Caco-2 (cell line): ENCODE measurements around the gene THY1. TPM values are rescaled to one million over a fixed set of nuclear protein-coding genes. Genes with fewer than 3 reads are reported as not detected.

ENCODE experiments used
- BruUV-seq: library from RNA; stranded (reverse); fragments of 400-500 nt; replicated peaks from 2 replicates; lab custom pipeline; 2021; lab: Mats Ljungman, UMichigan
- CTCF ChIA-PET: fragments of 300-600 bp; sonication (Branson Sonifier 250); formaldehyde crosslinking; loops from one replicate; lab custom pipeline; 2022; ENCODE audit warnings: antibody characterized with exemption; lab: Charles Lee
- POLR2A ChIA-PET: fragments of 300-600 bp; sonication (Branson Sonifier 250); formaldehyde crosslinking; loops from one replicate; lab custom pipeline; 2022; ENCODE audit warnings: antibody characterized with exemption; lab: Charles Lee
- DNase-seq, 2 experiments: peaks; one replicate each; pipeline versions ENCODE4 v3.0.0 to v3.0.0-alpha.2; 2020 to 2022
- H3K27me3 ChIP-seq: replicated peaks from 2 replicates; pipeline ENCODE4 v1.6.0; 2011; ENCODE audit warnings: low read length; ENCODE audit not compliant: control insufficient read depth, insufficient read depth
- H3K36me3 ChIP-seq: 2 replicates; pipeline ENCODE4 v1.5.1; 2011; ENCODE audit warnings: low read length; ENCODE audit not compliant: control insufficient read depth, insufficient read depth
- H3K4me1 ChIP-seq: fragments of 250-450 bp; sonication (Bioruptor Pico); 2 replicates; pipeline ENCODE4 v1.5.1; 2020; ENCODE audit warnings: mild to moderate bottlenecking
- H3K4me3 ChIP-seq: 2 replicates; pipeline ENCODE4 v1.5.1; 2011; ENCODE audit warnings: low read depth, mild to moderate bottlenecking, control low read depth, low read length
- H3K9me3 ChIP-seq: fragments of 250-450 bp; sonication (Bioruptor Pico); 2 replicates; pipeline ENCODE4 v1.5.1; 2020; ENCODE audit warnings: mild to moderate bottlenecking, moderate library complexity
- H3K27ac Mint-ChIP-seq: one replicate; pipeline ENCODE4 v1.8.0; 2022; ENCODE audit warnings: mixed read lengths; ENCODE audit not compliant: unreplicated experiment
- H3K27me3 Mint-ChIP-seq: one replicate; pipeline ENCODE4 v1.8.0; 2022; ENCODE audit warnings: mixed read lengths; ENCODE audit not compliant: insufficient read depth, unreplicated experiment
- H3K36me3 Mint-ChIP-seq: one replicate; pipeline ENCODE4 v1.8.0; 2022; ENCODE audit warnings: mild to moderate bottlenecking, mixed read lengths; ENCODE audit not compliant: insufficient read depth, unreplicated experiment
- H3K4me1 Mint-ChIP-seq: one replicate; pipeline ENCODE4 v1.8.0; 2022; ENCODE audit warnings: low read depth, mixed read lengths; ENCODE audit not compliant: unreplicated experiment
- H3K4me3 Mint-ChIP-seq: one replicate; pipeline ENCODE4 v1.8.0; 2022; ENCODE audit warnings: mild to moderate bottlenecking, moderate library complexity, mixed read lengths; ENCODE audit not compliant: unreplicated experiment
- H3K9me3 Mint-ChIP-seq: one replicate; pipeline ENCODE4 v1.8.0; 2022; ENCODE audit warnings: mixed read lengths; ENCODE audit not compliant: unreplicated experiment
- intact Hi-C: fragments of 100-400 bp; cut with micrococcal nuclease; formaldehyde crosslinking; loops from one replicate; pipeline ENCODE4 v1.10.0; 2022; ENCODE audit not compliant: unreplicated experiment
- total RNA-seq: library from RNA; stranded (reverse); gene quantifications from 2 replicates; pipeline ENCODE4 v1.2.3, GENCODE V29; 2022
- TF ChIP-seq, protein P1 (sequence below), 2 experiments: fragments of 200-600 bp in 1 of 2; IDR thresholded peaks; 1 replicate in 1 of 2; 2 replicates in 1 of 2; pipeline versions ENCODE4 v1.5.1 to v1.8.0; 2011 to 2022; ENCODE audit warnings: antibody characterized with exemption in 1 of 2, control low read depth in 1 of 2, inconsistent platforms in 1 of 2, low read depth in 1 of 2, low read length in 1 of 2, mild to moderate bottlenecking in 1 of 2, moderate library complexity in 1 of 2; ENCODE audit not compliant: insufficient read depth in 1 of 2, severe bottlenecking in 1 of 2, unreplicated experiment in 1 of 2

The THY1 gene
- total RNA-seq, 1 experiment from 2014 or later, result not detected

DNA sequence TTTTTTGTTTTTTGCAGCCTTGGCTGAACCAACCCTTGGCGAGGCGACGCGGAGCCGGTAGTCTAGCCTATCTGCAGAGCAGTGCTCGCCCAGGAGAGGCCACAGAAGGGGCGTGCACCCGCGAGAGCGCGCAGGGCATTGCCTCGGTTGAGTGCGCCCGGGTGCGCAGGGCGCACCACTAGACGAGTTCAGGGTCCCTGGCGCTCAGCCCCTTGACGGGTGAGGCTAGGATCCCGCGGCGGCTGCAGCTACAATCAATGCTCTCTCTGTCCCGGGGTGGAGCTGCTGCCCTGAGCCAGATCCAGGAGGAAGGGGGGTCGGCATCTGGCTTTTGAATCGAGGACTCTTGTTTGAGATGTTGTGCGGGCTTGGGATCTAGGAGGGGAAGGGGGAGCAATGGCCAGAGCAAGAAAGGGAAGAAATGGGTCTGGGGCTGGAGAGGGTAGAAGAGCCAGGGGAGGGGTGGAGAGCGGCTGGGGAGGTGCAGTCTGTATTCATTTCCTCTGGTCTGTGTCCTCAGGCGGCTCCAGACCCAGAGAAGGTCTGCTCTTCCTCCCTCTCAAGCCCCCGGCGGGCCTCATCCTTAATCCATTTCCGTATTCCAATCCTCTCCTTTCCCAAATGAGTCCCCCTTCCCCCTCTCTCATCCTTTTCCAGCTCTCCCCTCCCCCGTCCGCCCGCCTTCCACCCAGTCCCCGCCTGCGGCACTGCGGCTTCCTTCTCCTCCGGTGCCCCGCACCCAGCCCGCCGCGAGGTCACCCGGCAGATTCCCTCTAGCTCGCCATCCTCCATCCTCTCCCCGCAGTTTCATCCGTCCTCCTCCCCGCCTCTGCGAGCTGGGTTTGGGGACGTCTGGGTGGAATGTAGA is 797 bp downstream of the THY1 start:
- ChIA-PET CTCF (no interaction called here), POLR2A (interaction anchor here (0.7 kb wide), 1 partner anchor 9 kb away, joined by 4 read pairs; no protein-coding TSS in a partner anchor)
- Histone ChIP-seq H3K36me3 (no peaks in the 10 kb centered on the region), H3K27me3 (no peaks in the 10 kb centered on the region), H3K9me3 (no peaks in the 10 kb centered on the region), H3K4me3 (no peak overlapping the region), H3K4me1 (no peaks in the 10 kb centered on the region)
- no peak for DNase-seq
- TF ChIP-seq, protein P1, sequence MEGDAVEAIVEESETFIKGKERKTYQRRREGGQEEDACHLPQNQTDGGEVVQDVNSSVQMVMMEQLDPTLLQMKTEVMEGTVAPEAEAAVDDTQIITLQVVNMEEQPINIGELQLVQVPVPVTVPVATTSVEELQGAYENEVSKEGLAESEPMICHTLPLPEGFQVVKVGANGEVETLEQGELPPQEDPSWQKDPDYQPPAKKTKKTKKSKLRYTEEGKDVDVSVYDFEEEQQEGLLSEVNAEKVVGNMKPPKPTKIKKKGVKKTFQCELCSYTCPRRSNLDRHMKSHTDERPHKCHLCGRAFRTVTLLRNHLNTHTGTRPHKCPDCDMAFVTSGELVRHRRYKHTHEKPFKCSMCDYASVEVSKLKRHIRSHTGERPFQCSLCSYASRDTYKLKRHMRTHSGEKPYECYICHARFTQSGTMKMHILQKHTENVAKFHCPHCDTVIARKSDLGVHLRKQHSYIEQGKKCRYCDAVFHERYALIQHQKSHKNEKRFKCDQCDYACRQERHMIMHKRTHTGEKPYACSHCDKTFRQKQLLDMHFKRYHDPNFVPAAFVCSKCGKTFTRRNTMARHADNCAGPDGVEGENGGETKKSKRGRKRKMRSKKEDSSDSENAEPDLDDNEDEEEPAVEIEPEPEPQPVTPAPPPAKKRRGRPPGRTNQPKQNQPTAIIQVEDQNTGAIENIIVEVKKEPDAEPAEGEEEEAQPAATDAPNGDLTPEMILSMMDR (IDR thresholded peaks at IDR 0.05; ENCODE audit: insufficient read depth in 1 of 2, low read depth in 1 of 2, low read length in 1 of 2, severe bottlenecking in 1 of 2, unreplicated experiment in 1 of 2), result no peak
- Mint-ChIP-seq H3K27ac (no peak overlapping the region), H3K27me3 (no peaks in the 10 kb centered on the region), H3K4me1 (no peaks in the 10 kb centered on the region), H3K36me3 (no peaks in the 10 kb centered on the region), H3K9me3 (no peaks in the 10 kb centered on the region), H3K4me3 (no peak overlapping the region)
- no TSS peak for BruUV-seq
- intact Hi-C loops, result no loop called here

DNA sequence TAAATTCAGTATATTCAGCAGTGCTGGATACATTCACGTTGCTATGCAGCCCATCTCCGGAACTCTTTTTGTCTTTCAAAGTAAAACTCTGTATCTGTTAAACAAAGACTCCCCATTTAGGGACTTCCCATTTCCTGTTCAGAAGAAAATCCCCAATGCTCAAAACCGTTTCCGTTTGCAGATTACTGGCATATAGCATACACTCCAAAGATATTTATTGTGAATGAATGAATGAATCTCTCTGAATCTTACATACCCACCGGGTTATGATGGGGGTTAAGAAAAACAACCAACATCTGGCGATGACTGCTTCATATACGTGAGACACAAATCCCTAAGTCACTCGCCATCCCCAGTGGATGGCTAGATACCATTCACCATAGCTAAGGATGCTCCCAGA is 1.6 kb downstream of the THY1 start:
- H3K4me1 Mint-ChIP-seq, result no peaks in the 10 kb centered on the region
- no peak overlapping the region for H3K27ac Mint-ChIP-seq
- no peaks in the 10 kb centered on the region for H3K36me3 ChIP-seq
- TF ChIP-seq, protein P1 (IDR thresholded peaks at IDR 0.05; ENCODE audit: insufficient read depth in 1 of 2, low read depth in 1 of 2, low read length in 1 of 2, severe bottlenecking in 1 of 2, unreplicated experiment in 1 of 2), result no peak
- H3K4me3 Mint-ChIP-seq, result no peak overlapping the region
- no peaks in the 10 kb centered on the region for H3K27me3 ChIP-seq
- intact Hi-C loops, result no loop called here
- H3K4me1 ChIP-seq, result no peaks in the 10 kb centered on the region
- no peak overlapping the region for H3K4me3 ChIP-seq
- ChIA-PET POLR2A (interaction anchor here (0.7 kb wide), 1 partner anchor 10 kb away, joined by 4 read pairs; no protein-coding TSS in a partner anchor), CTCF (no interaction called here)
- no peaks in the 10 kb centered on the region for H3K9me3 ChIP-seq
- no peaks in the 10 kb centered on the region for H3K36me3 Mint-ChIP-seq
- BruUV-seq, result no TSS peak
- DNase-seq, result no peak
- no peaks in the 10 kb centered on the region for H3K27me3 Mint-ChIP-seq
- H3K9me3 Mint-ChIP-seq, result no peaks in the 10 kb centered on the region

DNA sequence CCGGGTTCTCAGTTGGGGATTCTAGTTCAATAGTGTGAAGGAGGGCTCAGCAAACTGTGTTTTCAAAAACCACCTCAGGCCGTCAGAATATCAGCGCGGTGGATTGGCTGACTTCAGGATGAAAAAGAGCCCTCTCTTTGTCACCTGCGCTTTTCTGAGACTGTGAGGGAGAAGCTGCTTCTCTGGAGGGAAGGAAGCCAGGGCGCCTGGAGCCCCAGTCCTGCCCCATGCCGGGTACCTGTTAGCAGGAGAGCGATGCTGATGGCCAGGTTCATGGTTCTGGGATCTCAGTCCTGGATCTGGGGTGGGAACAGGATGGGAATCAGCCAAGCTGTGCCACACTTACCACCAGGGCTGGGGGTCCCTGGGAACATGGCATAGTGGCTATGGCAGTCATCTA is 2.3 kb downstream of the THY1 start:
- DNase-seq, result no peak
- no peak overlapping the region for H3K4me3 Mint-ChIP-seq
- ChIA-PET POLR2A (no interaction called here), CTCF (no interaction called here)
- no peaks in the 10 kb centered on the region for H3K36me3 Mint-ChIP-seq
- no peaks in the 10 kb centered on the region for H3K4me1 ChIP-seq
- H3K4me3 ChIP-seq, result no peak overlapping the region
- H3K27me3 Mint-ChIP-seq, result no peaks in the 10 kb centered on the region
- no peaks in the 10 kb centered on the region for H3K9me3 Mint-ChIP-seq
- H3K9me3 ChIP-seq, result no peaks in the 10 kb centered on the region
- no TSS peak for BruUV-seq
- no peaks in the 10 kb centered on the region for H3K4me1 Mint-ChIP-seq
- intact Hi-C loops, result no loop called here
- H3K27ac Mint-ChIP-seq, result no peak overlapping the region
- no peaks in the 10 kb centered on the region for H3K36me3 ChIP-seq
- H3K27me3 ChIP-seq, result no peaks in the 10 kb centered on the region
- TF ChIP-seq, protein P1 (IDR thresholded peaks at IDR 0.05; ENCODE audit: insufficient read depth in 1 of 2, low read depth in 1 of 2, low read length in 1 of 2, severe bottlenecking in 1 of 2, unreplicated experiment in 1 of 2), result no peak
